ENCODE measurements around the gene SH3GL3. TPM values are rescaled to one million over a fixed set of nuclear protein-coding genes. Genes with fewer than 3 reads are reported as not detected.
A peak's percentile ranks its signal among the peaks of the same experiment; 100 is the strongest.

SH3GL3 gene
- total RNA-seq, 1 donor from 2014 or later = not detected

DNA sequence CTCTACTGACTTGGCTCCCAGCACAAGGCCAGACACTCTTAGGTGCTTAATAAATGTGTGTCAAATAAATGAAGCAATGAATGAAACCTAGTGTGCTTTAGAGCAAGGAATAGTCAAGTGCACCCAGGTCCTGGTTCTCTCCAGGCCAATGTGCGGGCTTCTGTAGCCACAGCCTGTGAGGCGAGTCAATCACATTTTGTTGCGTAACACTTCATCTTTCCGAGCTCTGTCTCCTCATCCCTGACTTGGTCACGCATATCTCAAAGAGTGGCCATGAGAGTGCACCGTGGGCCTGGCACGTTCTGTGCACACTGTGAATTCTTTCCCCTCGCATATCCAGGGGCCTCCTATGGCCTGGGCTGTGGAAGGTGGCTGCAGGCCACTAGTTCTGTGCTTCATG, 11.4 kb upstream of the SH3GL3 start:
- TF ChIP-seq, protein P1, sequence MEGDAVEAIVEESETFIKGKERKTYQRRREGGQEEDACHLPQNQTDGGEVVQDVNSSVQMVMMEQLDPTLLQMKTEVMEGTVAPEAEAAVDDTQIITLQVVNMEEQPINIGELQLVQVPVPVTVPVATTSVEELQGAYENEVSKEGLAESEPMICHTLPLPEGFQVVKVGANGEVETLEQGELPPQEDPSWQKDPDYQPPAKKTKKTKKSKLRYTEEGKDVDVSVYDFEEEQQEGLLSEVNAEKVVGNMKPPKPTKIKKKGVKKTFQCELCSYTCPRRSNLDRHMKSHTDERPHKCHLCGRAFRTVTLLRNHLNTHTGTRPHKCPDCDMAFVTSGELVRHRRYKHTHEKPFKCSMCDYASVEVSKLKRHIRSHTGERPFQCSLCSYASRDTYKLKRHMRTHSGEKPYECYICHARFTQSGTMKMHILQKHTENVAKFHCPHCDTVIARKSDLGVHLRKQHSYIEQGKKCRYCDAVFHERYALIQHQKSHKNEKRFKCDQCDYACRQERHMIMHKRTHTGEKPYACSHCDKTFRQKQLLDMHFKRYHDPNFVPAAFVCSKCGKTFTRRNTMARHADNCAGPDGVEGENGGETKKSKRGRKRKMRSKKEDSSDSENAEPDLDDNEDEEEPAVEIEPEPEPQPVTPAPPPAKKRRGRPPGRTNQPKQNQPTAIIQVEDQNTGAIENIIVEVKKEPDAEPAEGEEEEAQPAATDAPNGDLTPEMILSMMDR (IDR thresholded peaks at IDR 0.05) = no peak
- Histone ChIP-seq H3K4me3 (no peak overlapping the region), H3K9me3 (no peaks in the 10 kb centered on the region), H3K27me3 (no peaks in the 10 kb centered on the region), H3K4me1 (no peaks in the 10 kb centered on the region), H3K36me3 (no peaks in the 10 kb centered on the region), H3K27ac (no peak overlapping the region)
- intact Hi-C loops (cut with DNase I) = no loop called here
- DNase-seq (ENCODE audit: low spot score in 2 of 2) = no peak

DNA sequence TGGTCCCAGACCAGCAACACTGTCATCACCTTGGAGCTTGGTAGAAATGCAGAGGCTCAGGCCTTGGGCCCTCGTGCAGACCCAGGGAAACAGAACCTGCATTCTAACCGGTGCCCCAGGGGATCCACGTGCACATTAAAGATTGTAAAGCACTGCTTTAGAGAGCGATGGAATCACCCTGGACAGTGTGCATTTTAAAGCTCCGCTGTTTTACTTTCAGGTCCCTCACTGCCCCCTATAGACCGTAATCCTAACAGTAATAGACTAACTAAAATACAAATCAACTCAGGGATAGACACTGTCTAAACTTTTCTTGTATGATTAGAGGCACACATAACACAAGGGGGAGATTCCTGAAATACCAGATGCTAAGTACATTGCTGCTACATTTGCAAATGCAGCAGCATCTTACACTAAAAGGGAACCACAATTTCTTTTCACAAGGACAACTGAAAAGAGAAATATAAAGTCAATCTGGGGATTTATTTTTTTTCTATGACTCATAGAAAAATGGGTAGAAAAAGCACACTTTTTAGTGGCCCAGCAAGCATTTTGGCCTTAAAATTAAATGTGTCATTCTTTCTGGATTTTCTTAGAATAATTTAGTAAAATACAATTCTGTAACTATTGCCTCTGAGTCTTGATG, 10.5 kb upstream of the SH3GL3 start:
- intact Hi-C loops (cut with DNase I) = no loop called here
- TF ChIP-seq, protein P1 (IDR thresholded peaks at IDR 0.05) = peak in 1 of 3 experiments; percentile 27
- DNase-seq (ENCODE audit: low spot score in 2 of 2) = no peak
- no peaks in the 10 kb centered on the region for H3K36me3 ChIP-seq
- no peak overlapping the region for H3K4me3 ChIP-seq
- H3K27ac ChIP-seq = no peak overlapping the region
- no peaks in the 10 kb centered on the region for H3K27me3 ChIP-seq
- no peaks in the 10 kb centered on the region for H3K9me3 ChIP-seq
- no peaks in the 10 kb centered on the region for H3K4me1 ChIP-seq

DNA sequence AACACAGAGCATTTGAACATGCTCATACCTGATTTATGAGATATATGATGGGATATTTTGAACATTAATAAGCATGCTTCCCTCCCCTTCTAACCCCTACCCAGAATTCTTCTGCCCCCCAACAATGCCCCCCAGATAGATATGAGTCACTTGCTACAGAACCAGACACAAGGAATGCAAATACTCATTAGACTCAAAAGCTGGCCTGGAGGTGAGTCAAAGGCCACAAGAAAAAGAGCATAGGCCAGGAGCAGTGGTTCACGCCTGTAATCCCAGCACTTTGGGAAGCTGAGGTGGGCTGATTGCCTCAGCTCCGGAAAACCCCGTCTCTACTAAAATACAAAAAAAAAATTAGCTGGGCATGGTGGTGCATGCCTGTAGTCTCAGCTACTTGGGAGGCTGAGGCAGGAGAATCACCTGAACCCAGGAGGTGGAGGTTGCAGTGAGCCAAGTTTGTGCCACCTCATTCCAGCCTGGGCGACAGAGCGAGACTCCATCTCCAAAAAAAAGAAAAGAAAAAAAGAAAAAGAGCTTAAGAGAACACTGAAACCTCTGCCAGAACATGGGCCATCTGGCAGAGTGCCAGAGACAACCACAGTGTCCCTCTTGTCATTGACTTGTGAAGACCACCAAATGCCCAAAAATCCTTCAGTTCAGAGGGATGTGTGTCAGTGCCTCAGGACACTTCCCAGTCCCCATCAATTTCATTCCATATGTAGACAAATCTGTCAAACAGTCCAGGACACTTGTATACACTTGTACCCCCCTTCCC, 3.9 kb upstream of the SH3GL3 start:
- Histone ChIP-seq H3K4me3 (no peak overlapping the region), H3K36me3 (no peaks in the 10 kb centered on the region), H3K4me1 (peaks cover 0 to 2% of the 10 kb centered on the region in 2 donors), H3K9me3 (no peaks in the 10 kb centered on the region), H3K27me3 (no peaks in the 10 kb centered on the region), H3K27ac (no peak overlapping the region)
- intact Hi-C loops (cut with DNase I) = loop anchor here (10.0 kb wide), 2 partner anchors 302 to 592 kb away; no protein-coding TSS in a partner anchor
- DNase-seq (ENCODE audit: low spot score in 2 of 2) = no peak
- TF ChIP-seq, protein P1 (IDR thresholded peaks at IDR 0.05) = no peak

DNA sequence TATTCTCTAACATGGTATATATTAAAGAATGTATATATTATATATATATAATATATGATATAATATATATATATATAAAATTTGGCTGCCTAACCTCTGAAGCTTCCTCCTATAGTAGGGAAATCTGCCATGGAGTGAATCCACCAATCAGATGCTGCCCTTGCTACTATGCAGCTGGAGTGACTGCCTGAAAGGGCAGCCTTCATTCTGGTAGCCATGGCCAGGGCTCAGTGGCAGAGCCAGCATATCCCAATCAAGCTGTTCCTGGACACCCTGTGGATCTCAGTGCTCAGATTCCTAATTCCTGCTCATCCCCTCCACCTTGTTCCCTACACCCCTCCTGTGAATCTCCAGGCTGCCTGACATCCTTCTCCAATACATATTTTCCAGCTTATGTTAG, 2.2 kb upstream of the SH3GL3 start:
- DNase-seq (ENCODE audit: low spot score in 2 of 2) = no peak
- Histone ChIP-seq H3K27me3 (no peaks in the 10 kb centered on the region), H3K36me3 (no peaks in the 10 kb centered on the region), H3K9me3 (no peaks in the 10 kb centered on the region), H3K27ac (no peak overlapping the region), H3K4me3 (no peak overlapping the region), H3K4me1 (peaks cover 0 to 2% of the 10 kb centered on the region in 2 donors)
- TF ChIP-seq, protein P1 (IDR thresholded peaks at IDR 0.05) = no peak
- intact Hi-C loops (cut with DNase I) = loop anchor here (5.0 to 10.0 kb wide), 3 partner anchors 207 to 590 kb away; partner anchors contain the start of gene ADAMTSL3

DNA sequence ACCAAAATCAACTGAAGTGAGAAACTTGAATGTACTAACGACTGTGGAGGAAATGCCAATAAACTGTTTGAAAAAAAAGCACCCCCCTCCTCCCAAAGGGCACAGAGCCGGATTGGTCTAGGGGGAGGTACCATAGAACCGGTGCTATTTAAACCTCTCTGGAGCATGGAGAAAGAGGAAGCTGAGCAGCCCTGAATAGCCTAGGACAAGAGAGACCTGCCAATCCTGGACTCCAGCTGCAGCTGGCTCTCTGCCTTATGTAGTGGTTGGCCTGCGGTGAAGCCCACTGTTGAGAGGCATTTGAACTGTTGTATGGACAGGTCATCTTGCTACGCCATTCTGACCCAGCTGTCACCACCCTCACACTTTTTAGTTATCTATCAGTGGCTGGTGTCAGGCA, 1.5 kb upstream of the SH3GL3 start:
- Histone ChIP-seq H3K27ac (no peak overlapping the region), H3K9me3 (no peaks in the 10 kb centered on the region), H3K27me3 (no peaks in the 10 kb centered on the region), H3K4me3 (no peak overlapping the region), H3K4me1 (peaks cover 0 to 2% of the 10 kb centered on the region in 2 donors), H3K36me3 (no peaks in the 10 kb centered on the region)
- TF ChIP-seq, protein P1 (IDR thresholded peaks at IDR 0.05) = no peak
- no peak for DNase-seq (ENCODE audit: low spot score in 2 of 2)
- intact Hi-C loops (cut with DNase I) = loop anchor here (5.0 to 10.0 kb wide), 3 partner anchors 207 to 589 kb away; partner anchors contain the start of gene ADAMTSL3

Data from ascending aorta (tissue), 2 donors.